Colonic mucosa (tissue), 4 donors: Measurements from ENCODE around the gene SULT1C4. TPM values are rescaled to one million over a fixed set of nuclear protein-coding genes. Genes with fewer than 3 reads are reported as not detected.

Source experiments
- DNase-seq: peaks from one replicate; pipeline ENCODE4 v3.0.0-alpha.2; 2020
- H3K27ac ChIP-seq: fragments of 200-600 bp; one replicate; pipeline ENCODE4 v1.8.0; 2021
- H3K27me3 ChIP-seq: fragments of 200-600 bp; one replicate; pipeline ENCODE4 v1.8.0; 2021
- H3K36me3 ChIP-seq: fragments of 200-600 bp; one replicate; pipeline ENCODE4 v1.8.0; 2021
- H3K4me1 ChIP-seq: fragments of 200-600 bp; one replicate; pipeline ENCODE4 v1.8.0; 2021; ENCODE audit warnings: mild to moderate bottlenecking
- H3K4me3 ChIP-seq: fragments of 200-600 bp; one replicate; pipeline ENCODE4 v1.8.0; 2021
- H3K9ac ChIP-seq, 2 donors: one replicate each; pipeline ENCODE4 v1.7.0; 2013; ENCODE audit warnings: control low read depth in 2 of 2, low read depth in 2 of 2, low read length in 2 of 2
- H3K9me3 ChIP-seq: fragments of 200-600 bp; one replicate; pipeline ENCODE4 v1.8.0; 2021
- intact Hi-C: fragments of 100-400 bp; cut with DNase I; formaldehyde crosslinking; loops from one replicate; pipeline ENCODE4 v1.14.1; 2022
- total RNA-seq, 2 donors: library from RNA; stranded (reverse); fragmentation: NEBNext Ultra II Directional in 1 of 2; extraction: Animal tissue kit (Norgen Biotek cat#: 25700) in 1 of 2; gene quantifications; one replicate each; pipeline ENCODE4 v1.2.1, GENCODE V29; 2021
- TF ChIP-seq, protein P1 (sequence below): fragments of 200-600 bp; IDR thresholded peaks from one replicate; pipeline ENCODE4 v1.8.0; 2022; ENCODE audit warnings: antibody characterized with exemption, mild to moderate bottlenecking
- donor health status: healthy.
- donor health status: DM: no; HTN: no; CAD: no.
- donor health status: DM: no; HTN: no; CAD: no.

SULT1C4 gene
- 1 to 10 TPM in 1 of 2 donors, under 1 TPM in 1; 0.59 to 2.0 TPM for total RNA-seq

DNA sequence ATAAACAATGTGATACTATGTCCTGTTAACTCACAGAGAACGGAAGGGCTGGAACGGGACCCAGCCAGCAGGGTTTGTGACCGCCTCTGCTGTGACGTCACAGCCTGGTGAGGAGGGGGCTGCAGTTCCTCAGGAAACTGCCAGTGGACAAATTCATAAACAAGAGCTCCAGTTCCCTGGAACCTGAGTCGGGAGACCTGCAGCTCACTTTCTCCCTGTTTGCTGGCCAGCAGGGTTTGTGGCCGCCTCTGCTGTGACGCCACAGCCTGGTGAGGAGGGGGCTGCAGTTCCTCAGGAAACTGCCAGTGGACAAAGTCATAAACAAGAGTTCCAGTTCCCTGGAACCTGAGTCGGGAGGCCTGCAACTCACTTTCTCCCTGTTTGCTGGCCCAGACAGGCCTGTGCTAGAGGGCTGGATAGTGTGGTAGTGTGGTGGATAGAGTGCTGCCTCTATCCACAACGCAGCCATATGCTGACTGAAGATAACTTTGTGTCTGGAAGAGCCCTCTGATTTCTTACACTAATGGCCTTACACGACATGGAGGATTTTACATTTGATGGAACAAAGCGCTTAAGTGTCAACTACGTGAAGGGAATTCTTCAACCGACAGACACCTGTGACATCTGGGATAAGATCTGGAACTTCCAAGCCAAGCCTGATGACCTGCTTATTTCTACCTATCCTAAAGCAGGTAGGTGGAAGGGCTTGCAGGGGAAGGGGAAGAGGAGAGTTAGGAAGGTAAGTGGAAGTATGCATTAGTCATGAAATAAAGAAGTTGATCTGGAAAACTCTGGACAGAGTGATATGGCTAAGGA lies at the start of gene SULT1C4:
TSS of gene SULT1C4 (plus strand) at position 140 of the 816 bp plus-strand sequence. CDS start at position 524, 384 bp downstream.
- H3K27ac ChIP-seq, result peak within 1 kb of the TSS; percentile 28
- H3K4me1 ChIP-seq, result no peaks in the 10 kb centered on the region
- no peaks in the 10 kb centered on the region for H3K9me3 ChIP-seq
- TF ChIP-seq, protein P1, sequence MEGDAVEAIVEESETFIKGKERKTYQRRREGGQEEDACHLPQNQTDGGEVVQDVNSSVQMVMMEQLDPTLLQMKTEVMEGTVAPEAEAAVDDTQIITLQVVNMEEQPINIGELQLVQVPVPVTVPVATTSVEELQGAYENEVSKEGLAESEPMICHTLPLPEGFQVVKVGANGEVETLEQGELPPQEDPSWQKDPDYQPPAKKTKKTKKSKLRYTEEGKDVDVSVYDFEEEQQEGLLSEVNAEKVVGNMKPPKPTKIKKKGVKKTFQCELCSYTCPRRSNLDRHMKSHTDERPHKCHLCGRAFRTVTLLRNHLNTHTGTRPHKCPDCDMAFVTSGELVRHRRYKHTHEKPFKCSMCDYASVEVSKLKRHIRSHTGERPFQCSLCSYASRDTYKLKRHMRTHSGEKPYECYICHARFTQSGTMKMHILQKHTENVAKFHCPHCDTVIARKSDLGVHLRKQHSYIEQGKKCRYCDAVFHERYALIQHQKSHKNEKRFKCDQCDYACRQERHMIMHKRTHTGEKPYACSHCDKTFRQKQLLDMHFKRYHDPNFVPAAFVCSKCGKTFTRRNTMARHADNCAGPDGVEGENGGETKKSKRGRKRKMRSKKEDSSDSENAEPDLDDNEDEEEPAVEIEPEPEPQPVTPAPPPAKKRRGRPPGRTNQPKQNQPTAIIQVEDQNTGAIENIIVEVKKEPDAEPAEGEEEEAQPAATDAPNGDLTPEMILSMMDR, result no peak
- H3K9ac ChIP-seq, result no peak within 1 kb of the TSS
- no peaks in the 10 kb centered on the region for H3K27me3 ChIP-seq
- intact Hi-C loops, result no loop called here
- DNase-seq, result no peak
- no peaks in the 10 kb centered on the region for H3K36me3 ChIP-seq
- no peak within 1 kb of the TSS for H3K4me3 ChIP-seq

- Histone ChIP-seq H3K4me1 (no peaks in the 10 kb centered on the region), H3K27ac (no peak overlapping the region), H3K9ac (no peak overlapping the region), H3K4me3 (no peak overlapping the region), H3K27me3 (no peaks in the 10 kb centered on the region), H3K36me3 (no peaks in the 10 kb centered on the region), H3K9me3 (no peaks in the 10 kb centered on the region)
- DNase-seq, result no peak
- TF ChIP-seq, protein P1, result no peak
- intact Hi-C loops, result no loop called here
These were observed 48.0 kb upstream of the SULT1C4 start for GRCh38 chr2:108329771-108330170.

DNA sequence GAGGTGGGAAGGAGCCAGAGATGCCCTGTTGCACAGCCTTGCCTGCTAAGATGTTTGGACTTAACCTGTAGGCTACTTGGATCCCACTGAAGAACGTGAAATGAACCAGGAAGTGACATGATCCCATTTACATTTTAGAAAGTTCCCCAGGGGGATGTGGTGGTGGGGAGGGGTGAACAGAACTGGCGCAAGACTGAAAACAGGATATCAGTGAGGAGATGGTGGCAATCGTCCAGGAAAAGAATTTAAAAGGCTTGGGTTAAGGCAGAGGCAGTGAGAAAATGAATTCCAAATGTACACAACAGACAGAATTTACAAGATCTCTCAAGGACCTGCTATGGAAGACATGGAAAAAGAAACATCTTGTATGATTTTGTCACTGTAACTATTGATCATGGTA lies 46.8 kb upstream of the SULT1C4 start:
- Histone ChIP-seq H3K9ac (no peak overlapping the region), H3K36me3 (no peaks in the 10 kb centered on the region), H3K4me1 (no peaks in the 10 kb centered on the region), H3K27me3 (no peaks in the 10 kb centered on the region), H3K9me3 (no peaks in the 10 kb centered on the region), H3K4me3 (no peak overlapping the region), H3K27ac (no peak overlapping the region)
- intact Hi-C loops, result no loop called here
- TF ChIP-seq, protein P1, result no peak
- DNase-seq, result no peak

DNA sequence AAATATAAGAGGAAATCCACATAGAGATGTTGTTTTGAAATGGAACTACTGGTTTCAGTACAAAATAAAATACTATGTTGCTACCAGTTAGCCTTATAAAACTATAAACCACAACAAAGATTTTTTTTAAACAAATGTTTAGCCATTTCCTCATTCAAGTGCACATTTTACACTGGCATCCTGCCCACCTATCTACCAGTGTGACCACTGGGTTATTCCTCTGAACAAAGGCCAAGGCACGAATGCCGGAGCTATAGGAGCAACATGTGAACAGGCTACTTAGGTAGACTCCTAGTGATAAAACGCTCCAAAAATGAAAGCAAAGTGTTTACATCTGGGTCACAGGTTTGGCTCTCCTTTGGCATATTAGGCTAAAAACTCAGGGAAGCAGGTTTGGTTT lies 31.8 kb upstream of the SULT1C4 start:
- Histone ChIP-seq H3K27me3 (no peaks in the 10 kb centered on the region), H3K27ac (no peak overlapping the region), H3K9ac (no peak overlapping the region), H3K36me3 (no peaks in the 10 kb centered on the region), H3K4me3 (no peak overlapping the region), H3K9me3 (no peaks in the 10 kb centered on the region), H3K4me1 (no peaks in the 10 kb centered on the region)
- no peak for DNase-seq
- intact Hi-C loops, result no loop called here
- TF ChIP-seq, protein P1, result no peak

DNA sequence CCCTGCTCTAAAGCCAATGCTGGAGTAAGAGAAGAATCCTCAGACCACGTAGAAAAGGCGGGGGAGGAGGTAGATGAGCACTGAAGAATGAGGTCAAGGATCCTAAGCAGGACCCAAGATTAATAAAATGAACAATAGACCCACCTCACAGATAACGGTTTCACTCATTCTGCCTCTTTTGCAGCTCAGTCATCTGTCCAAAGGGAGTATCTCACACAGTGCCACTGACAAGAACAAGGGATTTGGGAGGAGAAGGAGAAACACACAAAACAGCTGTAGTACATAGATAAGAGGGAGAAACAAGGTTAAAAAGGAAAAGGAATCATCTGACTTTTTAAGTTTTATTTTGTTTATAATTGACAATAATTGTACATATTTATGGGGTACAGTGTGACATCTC lies 30.9 kb upstream of the SULT1C4 start:
- intact Hi-C loops, result no loop called here
- TF ChIP-seq, protein P1, result no peak
- H3K4me1 ChIP-seq, result no peaks in the 10 kb centered on the region
- no peaks in the 10 kb centered on the region for H3K9me3 ChIP-seq
- H3K9ac ChIP-seq, result no peak overlapping the region
- H3K4me3 ChIP-seq, result no peak overlapping the region
- no peaks in the 10 kb centered on the region for H3K36me3 ChIP-seq
- no peak for DNase-seq
- no peak overlapping the region for H3K27ac ChIP-seq
- H3K27me3 ChIP-seq, result no peaks in the 10 kb centered on the region
